Skeletal muscle satellite cell (primary cell): ENCODE data around the gene CGB7. TPM values are rescaled to one million over a fixed set of nuclear protein-coding genes. Genes with fewer than 3 reads are reported as not detected.

ENCODE experiments used
- H3K27me3 ChIP-seq: 2 replicates; pipeline ENCODE4 v1.7.0; 2013; ENCODE audit warnings: low read length; ENCODE audit not compliant: control insufficient read depth, insufficient read depth
- H3K36me3 ChIP-seq: 2 replicates; pipeline ENCODE4 v1.7.0; 2013; ENCODE audit warnings: mild to moderate bottlenecking, control low read depth, low read length; ENCODE audit not compliant: insufficient read depth
- H3K4me1 ChIP-seq: 2 replicates; pipeline ENCODE4 v1.7.0; 2013; ENCODE audit warnings: low read length; ENCODE audit not compliant: control insufficient read depth, insufficient read depth
- H3K4me2 ChIP-seq: 2 replicates; pipeline ENCODE4 v1.7.0; 2013; ENCODE audit warnings: mild to moderate bottlenecking, low read length
- H3K4me3 ChIP-seq: 2 replicates; pipeline ENCODE4 v1.7.0; 2013; ENCODE audit warnings: low read length
- H3K9ac ChIP-seq: 2 replicates; pipeline ENCODE4 v1.7.0; 2013; ENCODE audit warnings: mild to moderate bottlenecking, low read depth, low read length, moderate library complexity
- H3K9me3 ChIP-seq: replicated peaks from 2 replicates; pipeline ENCODE4 v1.7.0; 2013; ENCODE audit warnings: mild to moderate bottlenecking, control low read depth, low read length
- small RNA-seq: library from RNA; depleted of rRNA; stranded (forward); fragments of <200 nt; gene quantifications from one replicate; pipeline ENCODE3, GENCODE V24; 2012

The CGB7 gene

DNA sequence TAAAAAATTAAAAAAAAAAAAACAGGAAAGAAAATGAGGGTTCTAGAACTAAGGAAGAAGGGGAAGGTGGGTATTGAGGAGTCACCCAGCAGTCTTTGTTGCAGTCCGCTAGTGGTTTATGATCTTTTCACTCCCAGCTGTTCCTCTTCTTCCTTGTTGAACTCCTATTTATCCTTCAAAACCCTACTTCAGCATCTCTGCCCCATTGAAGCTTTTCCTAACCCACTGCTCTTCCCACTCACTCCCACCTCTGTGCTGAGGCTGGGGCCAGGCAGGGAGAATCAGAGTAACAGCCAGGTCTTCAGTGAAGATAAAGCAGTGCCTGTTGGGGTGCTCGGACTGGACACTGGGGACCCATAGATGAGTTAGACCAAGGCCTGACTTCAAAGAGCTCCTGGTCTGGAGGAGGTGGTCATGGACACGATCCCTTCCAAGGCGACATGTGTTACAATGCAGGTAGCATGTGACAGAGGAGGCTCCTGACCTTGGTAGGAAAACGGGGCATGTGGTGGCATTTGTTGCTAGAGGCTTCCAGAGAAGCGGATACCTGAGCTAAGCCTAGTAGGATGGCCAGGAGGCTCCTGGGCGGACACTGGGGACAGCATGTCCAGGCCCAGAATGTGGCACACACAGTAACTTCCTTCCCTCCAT lies 52.5 kb downstream of the CGB7 start:
- Histone ChIP-seq H3K9me3 (no peaks in the 10 kb centered on the region), H3K9ac (no peak overlapping the region), H3K4me3 (no peak overlapping the region), H3K27me3 (no peaks in the 10 kb centered on the region), H3K4me1 (no peaks in the 10 kb centered on the region), H3K4me2 (no peak overlapping the region), H3K36me3 (peaks cover 48% of the 10 kb centered on the region)

Small RNA genes within 50 kb of the gene (small RNA-seq; reads per million reads assigned to genes)
- gene MIR6798 (not detected), gene RN7SL708P (not detected)
